ENCODE measurements around the gene ICAM4.
A peak's percentile ranks its signal among the peaks of the same experiment; 100 is the strongest.
"Not testable (repeated sequence)": the region's sequence is repeated elsewhere in the genome, so short reads cannot be mapped to it uniquely, and the experiment has no call there.

ICAM4 gene

GRCh38 chr19:10320602-10321416 is 34.1 kb downstream of the ICAM4 start:
- DNase-seq, result no peak

- DNase-seq, result no peak
These were observed 34.7 kb downstream of the ICAM4 start for GRCh38 chr19:10321417-10321797.

- no peak for DNase-seq
These were observed 35.4 kb downstream of the ICAM4 start for GRCh38 chr19:10321874-10322835.

GRCh38 chr19:10325732-10326131 is 39.0 kb downstream of the ICAM4 start:
- DNase-seq, result no peak

GRCh38 chr19:10327793-10328192 is 41.0 kb downstream of the ICAM4 start:
- DNase-seq, result no peak

GRCh38 chr19:10328558-10329429 is 42.0 kb downstream of the ICAM4 start:
- DNase-seq, result no peak

GRCh38 chr19:10329555-10329954 is 42.8 kb downstream of the ICAM4 start:
- DNase-seq, result no peak

GRCh38 chr19:10332158-10332964 is 45.6 kb downstream of the ICAM4 start:
- no peak for DNase-seq

- peak; percentile 99 for DNase-seq
These were observed 46.4 kb downstream of the ICAM4 start, which contains the start of gene RAVER1 for GRCh38 chr19:10332965-10333757. Gene RAVER1, minus strand, starts transcription at chr19:10333529. Its CDS starts 22 bp downstream, at chr19:10333507.

- DNase-seq, result no peak
These were observed 47.2 kb downstream of the ICAM4 start for GRCh38 chr19:10333758-10334587.

GRCh38 chr19:10334588-10335351 is 48.0 kb downstream of the ICAM4 start:
- peak; percentile 77 for DNase-seq

- no peak for DNase-seq
These were observed 48.7 kb downstream of the ICAM4 start for GRCh38 chr19:10335352-10335985.

GRCh38 chr19:10336725-10337124 is 50.0 kb downstream of the ICAM4 start:
- not testable (repeated sequence) for DNase-seq

All from activated effector memory CD4-positive, alpha-beta T cell treated with anti-CD3 and anti-CD28 coated beads, Interleukin-2, amount 50 U/mL, for 16 hours (primary cell).